Measurements from ENCODE around the gene IL1A. TPM values are rescaled to one million over a fixed set of nuclear protein-coding genes. Genes with fewer than 3 reads are reported as not detected.
A peak's percentile ranks its signal among the peaks of the same experiment; 100 is the strongest.

IL1A gene
- total RNA-seq, 8 experiments from 2014 or later, result 0.05 to 2.6 (median 0.22) TPM; not detected in 2

- Histone ChIP-seq H3K4me1 (replicated peaks in 1 of 2) (peaks cover 13 to 18% of the 10 kb centered on the region in 2 donors), H3K4me3 (no peak overlapping the region), H3K27ac (no peak overlapping the region)
- ATAC-seq (replicated peaks in 6 of 8), result peak in 7 of 8 experiments; percentile 54 to 94 (median 74)
- 8 to 50% (median 20%) methylated on average over 1 to 12 of the region's 14 CpGs for WGBS, 10 experiments
- in situ Hi-C loops (cut with MboI; ENCODE audit: low pct_unique_long_range_greater_than_20kb in 2 of 9, low sequenced_read_pairs in 9 of 9, unreplicated experiment in 9 of 9), result no loop called here
These were observed 28.3 kb upstream of the IL1A start for GRCh38 chr2:112812318-112813267.

DNA sequence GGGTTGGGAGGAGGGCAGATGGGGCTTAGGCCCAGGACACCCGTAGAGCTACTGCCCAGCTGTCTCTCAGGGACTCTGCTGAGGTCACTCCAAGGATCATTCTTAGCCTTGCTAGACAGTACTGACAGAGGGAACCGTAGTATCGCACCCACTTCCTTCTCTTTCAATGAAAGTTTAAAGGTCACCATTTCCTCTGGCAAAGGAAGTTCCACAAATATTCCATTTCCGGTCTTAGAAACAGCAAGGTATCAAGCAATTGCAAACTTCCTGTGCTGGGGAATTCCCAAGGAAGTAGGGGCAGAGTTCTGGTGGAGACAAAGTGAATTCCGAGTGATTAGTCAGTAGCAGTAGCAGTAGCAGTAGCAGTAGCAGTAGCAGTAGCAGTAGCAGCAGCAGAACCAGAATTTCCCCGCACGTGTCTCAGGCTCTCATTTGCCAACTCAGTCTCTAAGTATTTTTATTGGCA lies 27.6 kb upstream of the IL1A start:
- peak in 2 of 8 experiments; percentile 4 to 28 for ATAC-seq (replicated peaks in 6 of 8)

GRCh38 chr2:112811276-112811831 lies 27.1 kb upstream of the IL1A start:
- 20 to 100% (median 78%) methylated on average over 1 to 3 of the region's 3 CpGs; no CpG with 5 or more reads in 3 of the 10 experiments for WGBS, 10 experiments
- peaks cover 13 to 18% of the 10 kb centered on the region in 2 donors for H3K4me1 ChIP-seq (replicated peaks in 1 of 2)
- no peak overlapping the region for H3K27ac ChIP-seq
- in situ Hi-C loops (cut with MboI; ENCODE audit: low pct_unique_long_range_greater_than_20kb in 2 of 9, low sequenced_read_pairs in 9 of 9, unreplicated experiment in 9 of 9), result no loop called here
- H3K4me3 ChIP-seq, result no peak overlapping the region
- peak in 1 of 8 experiments; percentile 3 for ATAC-seq (replicated peaks in 6 of 8)

More for the DNA sequence above, 27.6 kb upstream of the IL1A start:
- Histone ChIP-seq H3K27ac (no peak overlapping the region), H3K4me1 (replicated peaks in 1 of 2) (peaks cover 13 to 18% of the 10 kb centered on the region in 2 donors), H3K4me3 (no peak overlapping the region)
- 7 to 100% (median 83%) methylated on average over 1 to 5 of the region's 7 CpGs; no CpG with 5 or more reads in 1 of the 10 experiments for WGBS, 10 experiments
- in situ Hi-C loops (cut with MboI; ENCODE audit: low pct_unique_long_range_greater_than_20kb in 2 of 9, low sequenced_read_pairs in 9 of 9, unreplicated experiment in 9 of 9), result no loop called here

DNA sequence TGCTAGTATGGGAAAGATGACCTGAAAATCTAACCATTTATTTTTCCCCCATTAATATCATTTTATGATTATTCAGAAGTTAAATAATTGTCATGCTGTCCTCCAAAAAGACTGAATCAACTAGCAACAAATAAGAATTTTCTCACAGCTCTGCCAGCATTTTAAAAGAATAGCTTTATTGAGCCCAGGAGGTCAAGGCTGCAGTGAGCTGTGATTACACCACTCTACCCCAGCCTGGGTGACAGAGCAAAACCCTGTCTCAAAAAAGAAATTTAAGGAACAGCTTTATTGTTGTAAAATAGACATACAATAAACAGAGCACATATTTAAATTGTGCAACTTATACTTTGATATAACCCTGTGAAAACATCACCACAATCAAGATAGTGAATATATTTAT lies 24.8 kb upstream of the IL1A start:
- Histone ChIP-seq H3K4me1 (replicated peaks in 1 of 2) (peaks cover 13 to 22% of the 10 kb centered on the region in 2 donors), H3K27ac (no peak overlapping the region), H3K4me3 (no peak overlapping the region)
- in situ Hi-C loops (cut with MboI; ENCODE audit: low pct_unique_long_range_greater_than_20kb in 2 of 9, low sequenced_read_pairs in 9 of 9, unreplicated experiment in 9 of 9), result no loop called here
- no peak for ATAC-seq (replicated peaks in 6 of 8)

- no peak overlapping the region for H3K27ac ChIP-seq
- 43 to 100% (median 88%) methylated on average over 1 to 3 of the region's 3 CpGs for WGBS, 10 experiments
- ATAC-seq (replicated peaks in 6 of 8), result no peak
- no peak overlapping the region for H3K4me3 ChIP-seq
- H3K4me1 ChIP-seq (replicated peaks in 1 of 2), result peaks cover 2 to 12% of the 10 kb centered on the region in 2 donors
- in situ Hi-C loops (cut with MboI; ENCODE audit: low pct_unique_long_range_greater_than_20kb in 2 of 9, low sequenced_read_pairs in 9 of 9, unreplicated experiment in 9 of 9), result no loop called here
These were observed 23.0 kb upstream of the IL1A start for GRCh38 chr2:112807233-112807807.

- H3K4me1 ChIP-seq (replicated peaks in 1 of 2), result peaks cover 0 to 11% of the 10 kb centered on the region in 2 donors
- H3K27ac ChIP-seq, result no peak overlapping the region
- 40 to 100% (median 95%) methylated on average over 1 to 6 of the region's 11 CpGs; no CpG with 5 or more reads in 2 of the 10 experiments for WGBS, 10 experiments
- peak in 2 of 8 experiments; percentile 29 to 75 for ATAC-seq (replicated peaks in 6 of 8)
- no peak overlapping the region for H3K4me3 ChIP-seq
- in situ Hi-C loops (cut with MboI; ENCODE audit: low pct_unique_long_range_greater_than_20kb in 2 of 9, low sequenced_read_pairs in 9 of 9, unreplicated experiment in 9 of 9), result no loop called here
These were observed 21.2 kb upstream of the IL1A start for GRCh38 chr2:112805542-112805941.

DNA sequence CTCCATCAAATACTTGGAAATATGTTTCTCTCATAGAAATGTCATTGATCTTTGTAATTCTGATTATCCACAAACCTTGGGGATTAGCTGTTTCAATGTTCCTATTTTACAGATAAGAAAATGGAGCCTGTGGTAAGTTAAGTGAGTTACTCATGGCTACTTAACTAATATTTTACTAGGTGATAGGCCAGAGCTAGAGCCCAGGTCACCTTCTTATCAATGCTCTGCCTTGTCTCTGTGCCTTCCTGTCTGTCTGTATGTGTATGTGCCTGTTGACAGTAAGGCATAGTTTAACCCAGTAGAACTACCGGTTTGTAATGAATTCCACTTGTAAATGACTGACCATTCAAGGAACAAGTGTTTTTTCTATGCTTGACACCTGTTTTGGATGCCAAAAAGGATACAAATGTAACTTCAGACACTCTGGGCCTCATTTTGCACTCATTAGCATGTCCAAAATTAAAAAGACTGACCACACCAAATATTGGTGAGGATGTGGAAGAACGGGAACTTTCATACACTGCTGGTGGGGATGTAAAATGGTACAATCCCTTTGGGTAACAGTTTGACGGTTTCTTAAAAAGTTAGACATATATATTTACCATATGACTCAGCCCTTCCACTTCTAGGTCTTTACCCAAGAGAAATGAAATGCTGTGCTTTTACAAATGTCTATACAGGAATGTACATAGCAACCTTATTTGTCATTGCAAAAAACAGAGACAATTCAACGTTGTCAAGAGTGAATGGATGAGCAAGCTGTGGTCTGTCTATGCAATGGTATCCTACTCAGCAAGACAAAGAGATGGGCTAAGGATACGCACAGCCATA lies 19.6 kb upstream of the IL1A start:
- peaks cover 0 to 11% of the 10 kb centered on the region in 2 donors for H3K4me1 ChIP-seq (replicated peaks in 1 of 2)
- WGBS, 10 experiments, result 0 to 95% (median 61%) methylated on average over 1 to 4 of the region's 5 CpGs; no CpG with 5 or more reads in 1 of the 10 experiments
- no peak overlapping the region for H3K4me3 ChIP-seq
- in situ Hi-C loops (cut with MboI; ENCODE audit: low pct_unique_long_range_greater_than_20kb in 2 of 9, low sequenced_read_pairs in 9 of 9, unreplicated experiment in 9 of 9), result no loop called here
- peak in 6 of 8 experiments; percentile 44 to 96 (median 68) for ATAC-seq (replicated peaks in 6 of 8)
- H3K27ac ChIP-seq, result no peak overlapping the region

DNA sequence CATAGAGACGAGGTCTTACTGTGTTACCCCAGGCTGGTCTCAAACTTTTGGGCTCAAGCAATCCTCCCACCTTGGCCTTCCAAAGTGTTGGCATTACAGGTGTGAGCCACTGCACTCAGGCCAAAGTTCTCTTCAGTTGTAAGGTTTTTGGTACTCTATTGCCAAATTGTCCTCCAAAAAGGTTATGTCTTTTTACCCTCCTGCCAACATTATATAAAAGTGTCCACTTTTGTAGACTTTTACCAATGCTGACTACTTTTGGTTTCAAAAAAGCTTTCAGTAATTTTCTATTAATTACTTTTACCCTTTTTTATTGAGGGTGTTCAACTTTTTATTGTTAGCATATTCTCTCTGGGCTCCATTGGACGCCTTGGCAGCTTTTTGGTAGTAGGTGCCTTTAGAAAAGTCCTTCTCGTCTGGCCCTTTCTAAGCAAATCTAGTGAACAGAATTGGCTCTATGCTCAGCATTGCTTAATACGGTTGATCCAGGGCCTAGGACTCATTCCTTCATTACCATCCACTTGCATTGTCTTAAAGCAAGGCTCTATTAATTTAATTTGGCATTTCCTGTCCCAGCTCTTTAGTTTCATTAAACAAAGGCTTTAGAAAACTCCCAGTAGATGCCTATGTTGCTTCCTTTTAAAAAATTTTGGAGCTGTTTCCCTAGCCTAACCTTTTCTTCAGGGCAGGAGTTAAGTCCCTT lies 16.7 kb upstream of the IL1A start:
- no peak for ATAC-seq (replicated peaks in 6 of 8)
- in situ Hi-C loops (cut with MboI; ENCODE audit: low pct_unique_long_range_greater_than_20kb in 2 of 9, low sequenced_read_pairs in 9 of 9, unreplicated experiment in 9 of 9), result no loop called here
- peaks cover 0 to 11% of the 10 kb centered on the region in 2 donors for H3K4me1 ChIP-seq (replicated peaks in 1 of 2)
- H3K27ac ChIP-seq, result no peak overlapping the region
- no peak overlapping the region for H3K4me3 ChIP-seq
- 60 to 94% (median 78%) methylated on average over 1 to 4 of the region's 4 CpGs for WGBS, 10 experiments

DNA sequence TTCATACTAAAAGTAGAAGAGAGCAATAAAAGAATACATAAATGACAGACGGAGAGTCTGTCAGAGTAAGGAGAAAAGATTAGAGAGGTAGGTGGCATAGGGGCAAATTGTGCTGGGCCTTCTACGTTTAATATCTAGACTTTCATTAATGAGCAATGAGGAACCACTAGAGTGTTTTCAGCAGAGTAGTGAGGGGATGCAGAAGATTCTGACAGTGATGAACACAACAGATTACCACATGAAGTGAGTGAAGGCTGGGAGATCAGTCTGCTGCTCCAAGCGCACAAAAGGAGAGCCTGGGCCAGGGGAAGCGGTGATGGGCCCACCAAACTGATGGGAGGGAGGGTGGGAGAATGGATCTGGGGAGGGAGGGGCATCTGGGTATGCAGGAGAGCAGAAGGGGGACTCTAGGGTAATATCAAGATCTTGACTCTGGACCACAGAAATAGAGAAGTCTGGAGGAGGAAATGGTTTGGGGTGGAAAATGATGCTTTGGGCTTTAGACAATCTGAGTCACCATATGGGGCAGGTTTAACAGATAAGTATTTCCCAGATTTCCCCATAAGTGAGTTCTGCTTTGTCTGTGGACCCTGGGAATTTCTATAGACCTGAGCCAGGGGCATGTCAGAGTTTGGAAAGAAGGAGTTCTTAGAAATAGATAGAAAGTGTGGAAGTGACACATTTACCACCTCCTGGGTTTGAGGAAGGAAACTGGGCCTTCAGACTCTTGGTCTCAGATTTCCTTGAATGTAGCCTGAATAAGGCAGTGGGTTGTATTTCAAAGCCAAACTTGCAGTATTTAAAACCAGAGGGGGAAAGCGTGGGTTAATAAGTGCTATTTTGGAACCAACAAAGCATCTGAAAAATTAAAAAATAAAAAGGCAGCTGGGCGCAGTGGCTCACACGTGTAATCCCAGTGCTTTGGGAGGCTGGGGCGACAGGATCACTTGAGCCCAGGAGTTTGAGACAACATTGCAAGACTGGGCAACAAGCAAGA lies 15.0 kb upstream of the IL1A start:
- ATAC-seq (replicated peaks in 6 of 8), result no peak
- no peak overlapping the region for H3K27ac ChIP-seq
- in situ Hi-C loops (cut with MboI; ENCODE audit: low pct_unique_long_range_greater_than_20kb in 2 of 9, low sequenced_read_pairs in 9 of 9, unreplicated experiment in 9 of 9), result no loop called here
- H3K4me1 ChIP-seq (replicated peaks in 1 of 2), result peaks cover 6 to 10% of the 10 kb centered on the region in 2 donors
- WGBS, 10 experiments, result 50 to 100% (median 90%) methylated on average over 1 to 6 of the region's 8 CpGs
- H3K4me3 ChIP-seq, result no peak overlapping the region

DNA sequence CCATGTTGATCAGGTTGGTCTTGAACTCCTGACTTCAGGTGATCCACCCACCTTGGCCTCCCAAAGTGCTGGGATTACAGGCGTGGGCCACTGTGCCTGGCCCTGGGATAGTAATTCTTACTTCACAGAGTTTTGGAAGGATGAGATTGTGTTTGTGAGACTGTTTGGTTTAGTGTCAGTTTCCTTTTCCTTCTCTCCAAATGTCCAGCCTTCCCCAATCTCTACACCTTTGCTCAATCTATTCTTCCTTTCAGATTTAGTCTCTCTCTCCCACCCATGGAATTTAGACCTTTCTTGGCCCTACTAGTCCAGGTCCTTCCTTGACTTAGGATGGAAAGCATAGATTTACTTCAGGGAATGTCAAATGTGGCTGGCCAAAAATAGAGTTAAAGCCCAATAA lies 12.2 kb upstream of the IL1A start:
- no peak overlapping the region for H3K27ac ChIP-seq
- H3K4me3 ChIP-seq, result no peak overlapping the region
- peaks cover 12% of the 10 kb centered on the region in 2 donors for H3K4me1 ChIP-seq (replicated peaks in 1 of 2)
- WGBS, 10 experiments, result 0 to 17% (median 0%) methylated on average over 1 of the region's 1 CpG; no CpG with 5 or more reads in 5 of the 10 experiments
- ATAC-seq (replicated peaks in 6 of 8), result no peak
- in situ Hi-C loops (cut with MboI; ENCODE audit: low pct_unique_long_range_greater_than_20kb in 2 of 9, low sequenced_read_pairs in 9 of 9, unreplicated experiment in 9 of 9), result no loop called here

- Histone ChIP-seq H3K27ac (no peak overlapping the region), H3K4me3 (no peak overlapping the region), H3K4me1 (replicated peaks in 1 of 2) (peaks cover 12% of the 10 kb centered on the region in 2 donors)
- WGBS, 10 experiments, result 75 to 100% (median 89%) methylated on average over 1 of the region's 1 CpG; no CpG with 5 or more reads in 3 of the 10 experiments
- no peak for ATAC-seq (replicated peaks in 6 of 8)
- in situ Hi-C loops (cut with MboI; ENCODE audit: low pct_unique_long_range_greater_than_20kb in 2 of 9, low sequenced_read_pairs in 9 of 9, unreplicated experiment in 9 of 9), result no loop called here
These were observed 11.5 kb upstream of the IL1A start for GRCh38 chr2:112795774-112796173.
